ENCODE measurements around the gene NUTM2G.
"Not testable (repeated sequence)": the region's sequence is repeated elsewhere in the genome, so short reads cannot be mapped to it uniquely, and the experiment has no call there.

NUTM2G gene

GRCh38 chr9:96934097-96934496 is 5.5 kb downstream of the NUTM2G start:
- H3K27ac Mint-ChIP-seq; H3K4me3 Mint-ChIP-seq; DNase-seq (ENCODE audit: low spot score in 2 of 2); ATAC-seq; H3K4me1 Mint-ChIP-seq; H3K9me3 Mint-ChIP-seq: not testable (repeated sequence)
- H3K36me3 Mint-ChIP-seq: peaks cover 12% of the 10 kb centered on the region

- peaks cover 12% of the 10 kb centered on the region for H3K36me3 Mint-ChIP-seq
- not testable (repeated sequence) for H3K4me3 Mint-ChIP-seq; ATAC-seq; DNase-seq (ENCODE audit: low spot score in 2 of 2); H3K9me3 Mint-ChIP-seq; H3K4me1 Mint-ChIP-seq; H3K27ac Mint-ChIP-seq
These were observed 6.1 kb downstream of the NUTM2G start for GRCh38 chr9:96934706-96935105.

DNA sequence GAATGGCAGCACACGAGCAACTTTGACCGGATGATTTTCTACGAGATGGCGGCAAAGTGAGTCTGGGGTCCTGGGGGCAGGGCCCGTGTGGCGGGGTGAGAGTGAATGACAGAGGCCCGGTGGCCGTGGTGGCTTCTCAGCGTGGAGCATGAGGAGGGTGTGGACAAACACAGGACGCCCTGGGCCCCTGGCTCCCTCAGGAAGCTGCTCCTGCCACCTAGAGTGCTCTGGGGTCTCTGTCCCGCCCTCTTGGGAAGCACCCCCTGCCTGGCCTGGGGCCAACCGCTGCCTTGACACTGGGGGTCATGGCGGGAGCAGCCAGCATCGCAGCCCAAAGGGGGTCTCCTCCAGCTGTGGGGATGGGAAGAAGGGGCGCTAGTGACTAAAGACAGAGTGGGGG is 6.8 kb downstream of the NUTM2G start:
- peaks cover 12% of the 10 kb centered on the region for H3K36me3 Mint-ChIP-seq
- H3K4me3 Mint-ChIP-seq; ATAC-seq; DNase-seq (ENCODE audit: low spot score in 2 of 2); H3K9me3 Mint-ChIP-seq; H3K27ac Mint-ChIP-seq; H3K4me1 Mint-ChIP-seq: not testable (repeated sequence)

DNA sequence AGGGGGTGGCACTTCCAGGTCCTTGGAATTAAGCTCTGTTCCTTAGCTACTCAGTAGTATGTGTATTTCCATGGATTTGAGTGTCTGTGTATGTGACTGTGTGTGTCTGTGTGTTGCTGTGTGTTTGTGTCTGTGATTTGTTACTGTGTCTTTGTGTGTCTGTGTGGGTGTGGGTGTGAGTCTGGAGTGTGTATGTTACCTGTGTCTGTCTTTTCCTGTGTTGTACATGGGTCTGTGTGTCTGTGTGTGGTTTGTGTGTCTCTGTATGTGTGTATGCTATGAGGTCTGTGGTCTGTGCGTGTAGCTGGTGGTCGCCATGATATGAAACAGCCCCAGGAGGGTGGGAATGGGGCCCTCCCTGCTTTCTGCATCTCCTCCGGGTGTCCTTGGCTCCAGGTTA is 8.8 kb downstream of the NUTM2G start:
- H3K27ac Mint-ChIP-seq; DNase-seq (ENCODE audit: low spot score in 2 of 2); ATAC-seq; H3K9me3 Mint-ChIP-seq; H3K4me1 Mint-ChIP-seq; H3K4me3 Mint-ChIP-seq: not testable (repeated sequence)
- H3K36me3 Mint-ChIP-seq: peaks cover 12% of the 10 kb centered on the region

DNA sequence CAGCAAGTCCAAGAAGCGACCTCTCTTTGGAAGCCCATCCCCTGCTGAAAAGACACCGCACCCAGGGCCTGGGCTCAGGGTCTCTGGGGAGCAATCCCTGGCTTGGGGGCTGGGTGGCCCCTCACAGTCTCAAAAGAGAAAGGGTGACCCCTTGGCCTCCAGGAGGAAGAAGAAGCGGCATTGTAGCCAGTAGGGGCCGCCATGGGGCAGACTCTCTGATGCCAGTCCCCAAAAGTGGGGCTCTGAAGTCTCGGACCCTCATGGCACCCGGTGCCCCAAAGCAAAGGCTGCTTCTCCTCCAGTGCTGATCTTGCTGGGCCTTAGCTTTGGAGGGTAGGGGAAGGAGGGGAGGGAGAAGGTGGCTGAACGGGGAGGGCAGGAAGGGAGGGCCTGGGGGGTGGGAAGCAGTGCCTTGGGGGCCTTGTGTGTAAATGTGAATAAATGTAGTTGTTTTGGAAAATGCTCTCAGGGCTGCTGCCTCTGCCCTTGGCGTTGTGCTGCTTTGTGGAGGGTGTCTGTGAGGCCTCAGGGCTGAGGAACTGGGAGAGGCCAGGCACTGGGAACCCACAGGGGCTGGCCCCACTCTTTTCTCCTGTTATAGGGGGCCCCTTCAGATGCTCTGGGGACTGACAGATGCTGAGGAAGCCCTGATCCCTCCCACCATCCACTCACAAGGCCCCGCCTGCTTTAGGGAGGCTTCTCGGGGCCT is 10.5 kb downstream of the NUTM2G start:
- peaks cover 12% of the 10 kb centered on the region for H3K36me3 Mint-ChIP-seq
- not testable (repeated sequence) for H3K4me3 Mint-ChIP-seq; DNase-seq (ENCODE audit: low spot score in 2 of 2); H3K9me3 Mint-ChIP-seq; H3K4me1 Mint-ChIP-seq; ATAC-seq; H3K27ac Mint-ChIP-seq

DNA sequence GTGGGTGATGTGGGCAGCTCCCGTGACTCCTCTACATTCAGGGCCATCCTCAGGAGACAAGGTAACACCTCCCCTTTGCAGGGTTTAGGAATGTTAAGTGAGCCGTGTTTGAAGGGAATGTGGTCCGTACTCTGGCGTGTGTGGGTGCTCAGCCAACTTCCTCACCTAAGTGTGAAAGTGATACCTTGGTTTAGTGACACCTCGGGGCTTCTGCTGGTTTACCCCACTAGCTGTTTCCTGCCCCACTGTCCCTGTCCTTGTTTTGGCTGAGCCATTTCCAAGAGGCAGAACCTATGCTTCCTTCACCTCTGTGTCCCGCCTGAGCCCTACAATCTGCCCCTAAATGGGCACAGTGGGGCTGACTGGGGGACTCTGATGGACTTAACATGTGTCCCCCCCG is 12.3 kb downstream of the NUTM2G start:
- H3K36me3 Mint-ChIP-seq: peaks cover 18% of the 10 kb centered on the region
- not testable (repeated sequence) for H3K4me1 Mint-ChIP-seq; H3K27ac Mint-ChIP-seq; DNase-seq (ENCODE audit: low spot score in 2 of 2); H3K4me3 Mint-ChIP-seq; H3K9me3 Mint-ChIP-seq
- peak; percentile 78 for ATAC-seq

DNA sequence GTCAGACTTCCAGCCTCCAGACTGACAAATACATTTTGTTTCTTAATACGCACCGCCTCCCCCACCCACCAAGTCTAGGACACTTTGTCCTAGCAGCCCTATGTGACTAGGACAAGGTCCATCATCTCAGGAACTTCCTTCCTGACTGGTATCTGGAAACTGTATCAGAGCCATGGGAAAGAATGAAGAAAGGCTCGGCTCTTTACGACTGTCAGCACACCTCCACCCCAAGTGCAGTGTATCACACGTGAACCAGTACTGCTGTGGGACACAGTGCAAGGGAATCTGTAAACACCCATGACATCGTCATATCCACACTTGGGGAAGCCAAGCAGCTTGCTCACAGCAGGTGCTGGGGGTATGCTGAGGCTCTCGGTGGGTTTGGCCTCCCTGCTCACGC is 13.0 kb downstream of the NUTM2G start:
- ATAC-seq; DNase-seq (ENCODE audit: low spot score in 2 of 2); H3K27ac Mint-ChIP-seq; H3K4me1 Mint-ChIP-seq; H3K4me3 Mint-ChIP-seq; H3K9me3 Mint-ChIP-seq: not testable (repeated sequence)
- peaks cover 23% of the 10 kb centered on the region for H3K36me3 Mint-ChIP-seq

DNA sequence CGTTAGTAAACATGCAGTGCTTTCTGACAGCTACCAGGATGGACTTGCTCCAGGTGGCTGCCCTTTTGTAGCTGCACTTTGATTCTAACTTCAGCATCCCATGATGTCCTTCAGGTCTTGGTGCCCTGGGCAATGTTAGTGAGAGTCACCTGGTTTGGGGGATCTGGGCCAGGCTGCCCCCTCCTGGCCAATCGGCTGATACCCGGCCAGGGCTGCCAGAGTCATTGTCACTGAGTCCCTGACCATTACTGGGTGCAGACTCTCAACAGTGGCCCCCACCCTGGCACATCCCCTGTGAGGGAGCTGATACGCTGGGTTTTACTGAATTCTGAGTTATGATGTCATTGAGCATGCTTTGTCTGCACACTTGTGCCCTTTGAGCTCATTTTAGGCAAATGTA is 13.5 kb downstream of the NUTM2G start:
- ATAC-seq: peak; percentile 58
- H3K4me1 Mint-ChIP-seq, H3K27ac Mint-ChIP-seq: not testable (repeated sequence)

GRCh38 chr9:96949346-96949745 is 20.7 kb downstream of the NUTM2G start:
- not testable (repeated sequence) for DNase-seq (ENCODE audit: low spot score in 2 of 2); H3K27ac Mint-ChIP-seq; H3K4me3 Mint-ChIP-seq; ATAC-seq; H3K9me3 Mint-ChIP-seq; H3K4me1 Mint-ChIP-seq
- peaks cover 38% of the 10 kb centered on the region for H3K36me3 Mint-ChIP-seq

More for the DNA sequence above, 13.5 kb downstream of the NUTM2G start:
- peaks cover 27% of the 10 kb centered on the region for H3K36me3 Mint-ChIP-seq
- H3K9me3 Mint-ChIP-seq; H3K4me3 Mint-ChIP-seq; DNase-seq (ENCODE audit: low spot score in 2 of 2): not testable (repeated sequence)

- not testable (repeated sequence) for H3K27ac Mint-ChIP-seq; H3K4me3 Mint-ChIP-seq; H3K4me1 Mint-ChIP-seq; ATAC-seq; DNase-seq (ENCODE audit: low spot score in 2 of 2); H3K9me3 Mint-ChIP-seq
- peaks cover 36% of the 10 kb centered on the region for H3K36me3 Mint-ChIP-seq
These were observed 21.9 kb downstream of the NUTM2G start for GRCh38 chr9:96950539-96950938.

DNA sequence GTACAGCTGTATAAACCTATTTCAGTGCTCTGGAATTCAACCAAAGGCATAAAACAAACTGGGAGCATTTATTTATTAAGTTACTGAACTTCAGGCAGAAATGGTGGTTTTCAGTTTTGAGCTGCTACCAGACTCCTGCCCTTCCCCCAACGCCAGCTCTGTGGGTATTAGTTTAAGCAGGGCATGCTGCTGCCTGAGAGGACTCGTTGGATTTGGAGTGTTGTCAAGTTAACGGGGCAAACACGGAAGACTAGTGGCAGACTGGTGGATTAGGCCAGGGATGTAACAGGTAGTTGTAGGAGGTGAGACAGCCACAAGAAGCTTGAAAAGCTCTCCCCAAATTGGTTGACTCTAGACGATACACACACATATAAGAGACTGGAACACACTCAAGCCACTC is 38.9 kb downstream of the NUTM2G start:
- not testable (repeated sequence) for DNase-seq (ENCODE audit: low spot score in 2 of 2); H3K27ac Mint-ChIP-seq; H3K4me3 Mint-ChIP-seq; H3K9me3 Mint-ChIP-seq; ATAC-seq; H3K4me1 Mint-ChIP-seq
- H3K36me3 Mint-ChIP-seq: peaks cover 43% of the 10 kb centered on the region

DNA sequence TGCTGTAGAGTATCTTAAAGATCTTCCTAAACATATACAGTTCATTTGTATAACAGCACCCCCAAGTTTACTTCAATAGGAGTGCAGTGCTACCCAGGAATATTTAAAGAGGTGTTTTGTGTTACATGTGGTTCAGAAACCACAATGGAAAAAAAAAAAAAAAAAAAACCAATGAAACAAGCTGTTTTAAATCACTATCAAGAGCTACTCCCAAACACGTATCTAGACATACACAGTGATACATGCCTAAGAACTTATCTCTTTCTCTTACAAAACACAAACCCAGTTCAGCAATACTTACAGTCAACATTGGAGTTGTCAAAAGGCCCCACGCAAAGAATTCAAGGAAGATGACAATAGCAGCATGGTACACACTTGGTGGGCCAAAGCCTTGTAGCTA is 43.9 kb downstream of the NUTM2G start:
- peak; percentile 57 for ATAC-seq
- Mint-ChIP-seq H3K4me1 (peaks cover 17% of the 10 kb centered on the region), H3K36me3 (peaks cover 35% of the 10 kb centered on the region), H3K27ac (peak overlapping the region; percentile 78)
- H3K9me3 Mint-ChIP-seq; H3K4me3 Mint-ChIP-seq; DNase-seq (ENCODE audit: low spot score in 2 of 2): not testable (repeated sequence)

DNA sequence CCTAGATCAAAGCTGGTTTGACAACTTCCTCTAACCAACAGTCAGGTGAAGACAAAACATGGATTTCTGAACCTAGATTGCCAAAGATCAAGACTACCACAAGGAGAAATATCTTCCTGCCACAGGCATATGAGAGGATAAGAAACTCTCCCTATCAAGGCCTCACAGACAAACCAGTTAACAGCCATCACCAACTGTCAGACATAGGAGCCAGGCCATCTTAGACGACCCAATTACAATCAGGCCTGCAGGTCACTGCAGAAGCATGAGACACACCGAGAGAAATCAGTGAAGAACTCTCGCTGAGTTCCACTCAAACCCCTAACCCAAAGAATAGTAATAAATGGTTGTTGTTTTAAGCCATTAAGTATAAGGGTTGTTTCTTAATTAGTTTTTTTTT is 45.4 kb downstream of the NUTM2G start:
- ATAC-seq; H3K9me3 Mint-ChIP-seq; H3K27ac Mint-ChIP-seq; DNase-seq (ENCODE audit: low spot score in 2 of 2); H3K4me3 Mint-ChIP-seq: not testable (repeated sequence)
- Mint-ChIP-seq H3K4me1 (peaks cover 23% of the 10 kb centered on the region), H3K36me3 (peaks cover 23% of the 10 kb centered on the region)

DNA sequence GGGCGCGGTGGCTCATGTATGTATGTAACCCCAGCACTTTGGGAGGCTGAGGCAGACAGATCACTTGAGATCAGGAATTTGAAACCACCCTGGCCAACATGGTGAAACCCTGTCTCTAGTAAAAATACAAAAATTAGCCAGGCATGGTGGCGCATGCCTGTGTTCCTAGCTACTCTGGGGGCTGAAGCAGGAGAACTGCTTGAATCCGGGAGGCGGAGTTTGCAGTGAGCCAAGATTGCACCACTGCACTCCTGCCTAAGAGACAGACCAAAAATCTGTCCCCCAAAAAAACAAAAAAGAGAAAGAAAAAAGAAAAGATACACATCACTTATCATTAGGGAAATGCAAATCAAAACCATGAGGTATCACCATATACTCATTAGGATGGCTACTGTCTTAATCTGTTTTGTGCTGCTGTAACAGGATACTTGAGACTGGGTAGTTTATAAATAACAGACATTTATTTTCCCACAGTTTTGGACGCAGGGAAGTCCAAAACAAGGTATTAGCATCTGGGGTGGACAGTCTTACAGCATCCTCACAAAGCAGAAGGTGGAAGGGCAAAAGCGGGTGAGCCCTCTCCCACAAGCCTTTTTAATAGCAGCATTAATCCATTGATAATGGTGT is 55.0 kb downstream of the NUTM2G start:
- H3K36me3 Mint-ChIP-seq; H3K27ac Mint-ChIP-seq; DNase-seq (ENCODE audit: low spot score in 2 of 2): not testable (repeated sequence)

DNA sequence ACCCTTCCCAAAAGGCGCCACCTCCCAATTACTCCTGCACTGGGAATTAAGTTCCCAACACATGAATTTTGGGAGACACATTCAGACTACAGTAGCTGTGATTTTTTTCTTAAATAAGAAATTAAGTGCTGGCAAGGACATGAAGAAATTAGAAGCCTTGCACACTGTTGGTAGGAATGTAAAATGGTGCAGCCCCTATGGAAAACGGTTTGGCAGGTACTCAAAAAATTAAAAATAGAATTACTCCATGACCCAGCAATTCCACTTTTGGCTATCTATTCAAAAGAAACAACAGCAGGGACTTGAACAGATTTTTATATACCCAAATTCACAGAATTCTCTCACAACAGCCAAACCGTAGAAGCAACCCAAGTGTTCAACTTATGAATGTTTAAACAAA is 55.5 kb downstream of the NUTM2G start:
- DNase-seq (ENCODE audit: low spot score in 2 of 2); H3K9me3 Mint-ChIP-seq; H3K4me3 Mint-ChIP-seq; ATAC-seq; H3K4me1 Mint-ChIP-seq; H3K27ac Mint-ChIP-seq; H3K36me3 Mint-ChIP-seq: not testable (repeated sequence)

More for the DNA sequence above, 55.0 kb downstream of the NUTM2G start:
- H3K4me1 Mint-ChIP-seq, ATAC-seq, H3K4me3 Mint-ChIP-seq, H3K9me3 Mint-ChIP-seq: not testable (repeated sequence)

DNA sequence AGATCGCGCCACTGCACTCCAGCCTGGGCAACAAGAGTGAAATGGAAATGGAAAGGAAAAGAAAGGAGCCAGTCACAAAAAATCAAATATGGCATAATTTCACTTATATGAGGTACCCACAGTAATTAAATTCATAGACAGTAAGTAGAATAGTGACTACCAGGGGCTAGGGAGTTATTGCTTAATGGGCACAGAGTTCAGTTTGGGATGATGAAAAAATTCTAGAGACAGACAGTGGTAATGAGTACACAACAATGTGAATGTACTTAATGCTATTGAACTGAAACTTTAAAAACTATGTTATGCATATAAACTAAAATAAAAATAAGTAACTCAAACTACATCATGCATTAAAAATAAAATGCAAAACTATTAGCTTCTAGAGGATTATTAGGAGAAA is 56.2 kb downstream of the NUTM2G start:
- not testable (repeated sequence) for H3K27ac Mint-ChIP-seq; DNase-seq (ENCODE audit: low spot score in 2 of 2); H3K9me3 Mint-ChIP-seq; H3K4me3 Mint-ChIP-seq; ATAC-seq; H3K36me3 Mint-ChIP-seq
- peaks cover 10% of the 10 kb centered on the region for H3K4me1 Mint-ChIP-seq
